Erythroblast (primary cell): ENCODE results near the gene TMEM131.

Experiments used
- GATA1 ChIP-seq: IDR thresholded peaks from 2 replicates; pipeline ENCODE4 v1.6.1; 2011; ENCODE audit warnings: low read depth, mild to moderate bottlenecking, control low read depth, low read length, moderate library complexity
- POLR2A ChIP-seq: IDR thresholded peaks from 2 replicates; pipeline ENCODE4 v1.6.1; 2011; ENCODE audit warnings: mild to moderate bottlenecking, low read length

- TF ChIP-seq POLR2A (no peak), GATA1 (no peak)
These were observed 42.1 kb upstream of the TMEM131 start for GRCh38 chr2:98037666-98038336.
